ENCODE measurements around the gene ACSBG1.
"Not testable (repeated sequence)": the region's sequence is repeated elsewhere in the genome, so short reads cannot be mapped to it uniquely, and the experiment has no call there.

Gene ACSBG1

GRCh38 chr15:78162038-78162437, 72.3 kb downstream of the ACSBG1 start:
- no peak for DNase-seq

- no peak for DNase-seq
These were observed 75.0 kb downstream of the ACSBG1 start for GRCh38 chr15:78159395-78159794.

- DNase-seq, result no peak
These were observed 77.2 kb downstream of the ACSBG1 start for GRCh38 chr15:78157203-78157602.

GRCh38 chr15:78156653-78157052, 77.7 kb downstream of the ACSBG1 start:
- no peak for DNase-seq

GRCh38 chr15:78155355-78155939, 78.9 kb downstream of the ACSBG1 start:
- DNase-seq, result no peak

- no peak for DNase-seq
These were observed 79.4 kb downstream of the ACSBG1 start for GRCh38 chr15:78154955-78155354.

GRCh38 chr15:78151075-78151474, 83.3 kb downstream of the ACSBG1 start:
- not testable (repeated sequence) for DNase-seq

- DNase-seq, result no peak
These were observed 84.3 kb downstream of the ACSBG1 start for GRCh38 chr15:78149805-78150751.

GRCh38 chr15:78149068-78149804, 85.1 kb downstream of the ACSBG1 start, which contains the start of gene IDH3A:
IDH3A (plus strand) TSS chr15:78149362; CDS start chr15:78149404, 42 bp downstream.
- peak; percentile 69 for DNase-seq

GRCh38 chr15:78148392-78149067, 85.8 kb downstream of the ACSBG1 start:
- no peak for DNase-seq

- no peak for DNase-seq
These were observed 86.8 kb downstream of the ACSBG1 start for GRCh38 chr15:78147566-78147965.

- DNase-seq, result no peak
These were observed 87.8 kb downstream of the ACSBG1 start for GRCh38 chr15:78146425-78147154.

- no peak for DNase-seq
These were observed 92.0 kb downstream of the ACSBG1 start for GRCh38 chr15:78142332-78142731.

GRCh38 chr15:78140292-78140691, 94.1 kb downstream of the ACSBG1 start:
- DNase-seq, result no peak

GRCh38 chr15:78139578-78139977, 94.8 kb downstream of the ACSBG1 start:
- no peak for DNase-seq

GRCh38 chr15:78133801-78134200, 100.6 kb downstream of the ACSBG1 start:
- DNase-seq, result no peak

- peak; percentile 6 for DNase-seq
These were observed 102.9 kb downstream of the ACSBG1 start, which contains the start of gene CIB2 for GRCh38 chr15:78131295-78132061. CIB2 (minus strand) TSS chr15:78131445; CDS start chr15:78131215, 230 bp downstream.

GRCh38 chr15:78130466-78131294, 103.7 kb downstream of the ACSBG1 start:
- no peak for DNase-seq

GRCh38 chr15:78129751-78130287, 104.5 kb downstream of the ACSBG1 start:
- DNase-seq, result no peak

Measured in DMS153 (cell line).